ENCODE data around the gene ATL3.

GRCh38 chr11:63682066-63683021, 11.2 kb upstream of the ATL3 start:
- TF ChIP-seq POLR2AphosphoS5 (IDR thresholded peaks at IDR 0.05; ENCODE audit: low read depth, low read length), result no peak
- no peak for TF ChIP-seq CTCF (IDR thresholded peaks at IDR 0.05)
